Measurements from ENCODE around the gene APBA2. TPM values are rescaled to one million over a fixed set of nuclear protein-coding genes. Genes with fewer than 3 reads are reported as not detected.

APBA2 gene
- total RNA-seq, 1 donor from 2014 or later: 5.3 TPM

DNA sequence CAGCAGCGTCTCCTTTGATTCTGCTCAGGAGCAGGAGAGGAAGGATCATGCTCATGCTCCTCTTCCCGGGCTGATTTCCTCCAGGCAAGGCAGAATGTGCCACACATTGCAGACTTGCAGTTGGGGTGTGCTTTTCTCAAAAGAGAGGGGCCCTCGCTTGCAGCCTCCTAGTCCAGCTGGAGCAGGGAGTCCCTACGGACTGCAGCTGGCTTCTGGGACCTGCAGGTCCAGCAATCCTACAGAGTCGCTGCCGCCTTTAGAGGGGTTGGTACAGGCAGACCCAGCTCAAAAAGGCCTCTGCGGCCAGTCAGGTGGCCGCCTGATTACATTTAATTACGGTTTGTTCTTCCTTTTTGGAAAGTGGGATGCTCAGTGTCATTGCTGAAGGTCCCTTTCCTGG lies 210.0 kb downstream of the APBA2 start:
- Histone ChIP-seq H3K36me3 (ENCODE audit: control insufficient read depth, insufficient read depth, low read length) (no peaks in the 10 kb centered on the region), H3K4me3 (ENCODE audit: low read depth, low read length) (no peak overlapping the region), H3K27me3 (ENCODE audit: control insufficient read depth, insufficient read depth, low read length) (no peaks in the 10 kb centered on the region)
- no peak for TF ChIP-seq CTCF (IDR thresholded peaks at IDR 0.05; ENCODE audit: insufficient read depth, low read length, severe bottlenecking)
- no peak for FAIRE-seq
- DNase-seq (ENCODE audit: low read depth): no peak

DNA sequence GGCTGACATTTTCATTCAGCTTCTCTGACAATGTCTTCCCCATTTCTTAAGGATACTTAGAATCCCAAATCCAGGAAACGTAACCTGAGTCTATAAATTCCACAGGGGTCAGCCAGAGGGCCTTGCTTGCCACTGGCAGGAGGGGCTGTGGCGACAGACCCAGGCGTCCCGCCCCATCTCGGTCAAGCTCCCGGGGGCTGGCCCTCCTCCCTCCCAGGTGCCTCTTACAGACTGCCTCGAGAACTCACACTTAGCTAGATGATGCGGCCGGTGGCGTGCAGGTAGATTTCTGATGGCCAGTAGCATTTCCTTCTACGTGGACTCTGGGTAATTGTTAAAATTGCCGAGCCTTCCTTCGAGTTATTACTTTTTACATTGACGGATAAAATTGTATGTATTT lies 211.4 kb downstream of the APBA2 start:
- no peaks in the 10 kb centered on the region for H3K36me3 ChIP-seq (ENCODE audit: control insufficient read depth, insufficient read depth, low read length)
- DNase-seq (ENCODE audit: low read depth) (no peak), FAIRE-seq (no peak)
- H3K27me3 ChIP-seq (ENCODE audit: control insufficient read depth, insufficient read depth, low read length): no peaks in the 10 kb centered on the region
- no peak for TF ChIP-seq CTCF (IDR thresholded peaks at IDR 0.05; ENCODE audit: insufficient read depth, low read length, severe bottlenecking)
- H3K4me3 ChIP-seq (ENCODE audit: low read depth, low read length): no peak overlapping the region

- TF ChIP-seq CTCF (IDR thresholded peaks at IDR 0.05; ENCODE audit: insufficient read depth, low read length, severe bottlenecking): no peak
- H3K36me3 ChIP-seq (ENCODE audit: control insufficient read depth, insufficient read depth, low read length): no peaks in the 10 kb centered on the region
- FAIRE-seq: no peak
- H3K4me3 ChIP-seq (ENCODE audit: low read depth, low read length): no peak overlapping the region
- DNase-seq (ENCODE audit: low read depth): no peak
- H3K27me3 ChIP-seq (ENCODE audit: control insufficient read depth, insufficient read depth, low read length): no peaks in the 10 kb centered on the region
Measured at GRCh38 chr15:29097971-29098370, 212.2 kb downstream of the APBA2 start.

- no peak for TF ChIP-seq CTCF (IDR thresholded peaks at IDR 0.05; ENCODE audit: insufficient read depth, low read length, severe bottlenecking)
- no peaks in the 10 kb centered on the region for H3K27me3 ChIP-seq (ENCODE audit: control insufficient read depth, insufficient read depth, low read length)
- DNase-seq (ENCODE audit: low read depth) (no peak), FAIRE-seq (no peak)
- no peak overlapping the region for H3K4me3 ChIP-seq (ENCODE audit: low read depth, low read length)
- H3K36me3 ChIP-seq (ENCODE audit: control insufficient read depth, insufficient read depth, low read length): no peaks in the 10 kb centered on the region
Measured at GRCh38 chr15:29098652-29099051, 212.9 kb downstream of the APBA2 start.

GRCh38 chr15:29099131-29099880 lies 213.5 kb downstream of the APBA2 start:
- no peak for DNase-seq (ENCODE audit: low read depth)
- no peak for TF ChIP-seq CTCF (IDR thresholded peaks at IDR 0.05; ENCODE audit: insufficient read depth, low read length, severe bottlenecking)
- Histone ChIP-seq H3K27me3 (ENCODE audit: control insufficient read depth, insufficient read depth, low read length) (no peaks in the 10 kb centered on the region), H3K4me3 (ENCODE audit: low read depth, low read length) (no peak overlapping the region), H3K36me3 (ENCODE audit: control insufficient read depth, insufficient read depth, low read length) (no peaks in the 10 kb centered on the region)
- no peak for FAIRE-seq

- H3K36me3 ChIP-seq (ENCODE audit: control insufficient read depth, insufficient read depth, low read length): no peaks in the 10 kb centered on the region
- FAIRE-seq: no peak
- no peak overlapping the region for H3K4me3 ChIP-seq (ENCODE audit: low read depth, low read length)
- no peak for DNase-seq (ENCODE audit: low read depth)
- no peaks in the 10 kb centered on the region for H3K27me3 ChIP-seq (ENCODE audit: control insufficient read depth, insufficient read depth, low read length)
- no peak for TF ChIP-seq CTCF (IDR thresholded peaks at IDR 0.05; ENCODE audit: insufficient read depth, low read length, severe bottlenecking)
Measured at GRCh38 chr15:29100486-29101000, 214.8 kb downstream of the APBA2 start.
